Peyer's patch (tissue), 4 donors: ENCODE results near the gene MACROD2. TPM values are rescaled to one million over a fixed set of nuclear protein-coding genes. Genes with fewer than 3 reads are reported as not detected.

Source experiments
- DNase-seq, 3 donors: peaks; one replicate each; pipeline ENCODE4 v3.0.0-alpha.2; 2017 to 2019
- H3K27ac ChIP-seq, 4 donors: fragments of 200-600 bp; sonication (generic); one replicate each; pipeline ENCODE4 v1.5.1; 2016 to 2019
- H3K27me3 ChIP-seq, 2 donors: fragments of 200-600 bp; sonication (generic); one replicate each; pipeline ENCODE4 v1.5.1; 2019
- H3K36me3 ChIP-seq, 3 donors: fragments of 200-600 bp; sonication (generic); one replicate each; pipeline ENCODE4 v1.5.1; 2016 to 2019
- H3K4me1 ChIP-seq, 4 donors: fragments of 200-600 bp; sonication (generic); one replicate each; pipeline ENCODE4 v1.5.1; 2016 to 2019
- H3K4me3 ChIP-seq, 4 donors: fragments of 200-600 bp; sonication (generic); 1 replicate in 3 of 4; 2 replicates in 1 of 4; pipeline ENCODE4 v1.5.1; 2016 to 2019; ENCODE audit warnings: mild to moderate bottlenecking in 1 of 4
- H3K9me3 ChIP-seq, 4 donors: fragments of 200-600 bp; sonication (generic); one replicate each; pipeline ENCODE4 v1.5.1; 2016 to 2019; ENCODE audit warnings: mild to moderate bottlenecking in 1 of 4
- POLR2A ChIP-seq, 2 donors: fragments of 450-650 bp; IDR thresholded peaks; one replicate each; pipeline ENCODE4 v1.5.1; 2017; ENCODE audit warnings: antibody characterized with exemption in 2 of 2, mild to moderate bottlenecking in 2 of 2, moderate library complexity in 2 of 2
- total RNA-seq, 4 donors: library from RNA; depleted of rRNA; stranded (reverse); fragments of >200 nt; gene quantifications; one replicate each; pipeline ENCODE4 v1.1.0, GENCODE V29; 2016
- TF ChIP-seq, protein P1 (sequence below), 6 experiments: fragments of 450-650 bp in 4 of 6; fragments of 200-600 bp in 2 of 6; sonication (generic) in 1 of 6; IDR thresholded peaks; one replicate each; pipeline ENCODE4 v1.5.1; 2017 to 2019; ENCODE audit warnings: antibody characterized with exemption in 6 of 6, mild to moderate bottlenecking in 3 of 6, moderate library complexity in 1 of 6

Gene MACROD2
- total RNA-seq, 4 donors from 2014 or later: 2.5 to 10.7 (median 6.5) TPM

DNA sequence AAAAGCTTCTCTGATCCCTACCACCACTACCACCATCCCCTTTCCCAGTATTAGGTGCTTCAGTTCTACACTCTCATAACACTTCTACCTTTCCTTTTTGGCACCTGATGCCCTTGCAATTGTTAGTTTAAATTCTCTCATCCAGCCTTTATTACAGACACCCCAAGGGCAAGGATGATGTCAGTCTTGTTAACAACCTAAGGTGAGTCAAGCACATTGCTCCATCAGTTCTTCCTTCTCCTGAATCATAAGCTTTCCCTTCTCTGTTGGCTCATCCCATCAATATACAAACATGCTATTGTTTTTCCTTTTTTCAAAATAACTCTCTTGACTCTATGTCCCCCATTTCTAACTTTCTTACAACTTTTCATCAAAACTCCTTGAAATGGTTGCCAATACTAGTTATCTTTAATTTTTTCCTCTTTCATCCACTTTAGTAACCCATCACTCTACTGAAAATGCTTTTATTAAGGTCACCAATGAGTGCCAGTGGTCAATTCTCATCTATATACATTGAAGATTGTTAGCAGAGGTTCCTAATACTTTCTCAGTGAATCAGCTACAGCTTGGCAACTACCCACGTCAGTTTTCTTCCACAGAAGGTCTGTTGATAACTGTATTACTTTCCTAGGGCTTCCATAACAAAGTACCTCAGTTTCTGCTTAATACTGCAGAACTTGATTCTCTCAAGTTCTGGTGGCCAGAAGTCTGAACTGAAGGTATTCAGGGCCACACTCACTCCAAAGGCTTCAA is 439.2 kb downstream of the MACROD2 start:
- H3K27ac ChIP-seq: no peak overlapping the region
- H3K4me1 ChIP-seq: no peaks in the 10 kb centered on the region
- no peak for TF ChIP-seq POLR2A (IDR thresholded peaks at IDR 0.05)
- TF ChIP-seq, protein P1, sequence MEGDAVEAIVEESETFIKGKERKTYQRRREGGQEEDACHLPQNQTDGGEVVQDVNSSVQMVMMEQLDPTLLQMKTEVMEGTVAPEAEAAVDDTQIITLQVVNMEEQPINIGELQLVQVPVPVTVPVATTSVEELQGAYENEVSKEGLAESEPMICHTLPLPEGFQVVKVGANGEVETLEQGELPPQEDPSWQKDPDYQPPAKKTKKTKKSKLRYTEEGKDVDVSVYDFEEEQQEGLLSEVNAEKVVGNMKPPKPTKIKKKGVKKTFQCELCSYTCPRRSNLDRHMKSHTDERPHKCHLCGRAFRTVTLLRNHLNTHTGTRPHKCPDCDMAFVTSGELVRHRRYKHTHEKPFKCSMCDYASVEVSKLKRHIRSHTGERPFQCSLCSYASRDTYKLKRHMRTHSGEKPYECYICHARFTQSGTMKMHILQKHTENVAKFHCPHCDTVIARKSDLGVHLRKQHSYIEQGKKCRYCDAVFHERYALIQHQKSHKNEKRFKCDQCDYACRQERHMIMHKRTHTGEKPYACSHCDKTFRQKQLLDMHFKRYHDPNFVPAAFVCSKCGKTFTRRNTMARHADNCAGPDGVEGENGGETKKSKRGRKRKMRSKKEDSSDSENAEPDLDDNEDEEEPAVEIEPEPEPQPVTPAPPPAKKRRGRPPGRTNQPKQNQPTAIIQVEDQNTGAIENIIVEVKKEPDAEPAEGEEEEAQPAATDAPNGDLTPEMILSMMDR (IDR thresholded peaks at IDR 0.05): no peak
- no peaks in the 10 kb centered on the region for H3K9me3 ChIP-seq
- no peak for DNase-seq
- no peaks in the 10 kb centered on the region for H3K36me3 ChIP-seq
- H3K27me3 ChIP-seq: no peaks in the 10 kb centered on the region
- no peak overlapping the region for H3K4me3 ChIP-seq

DNA sequence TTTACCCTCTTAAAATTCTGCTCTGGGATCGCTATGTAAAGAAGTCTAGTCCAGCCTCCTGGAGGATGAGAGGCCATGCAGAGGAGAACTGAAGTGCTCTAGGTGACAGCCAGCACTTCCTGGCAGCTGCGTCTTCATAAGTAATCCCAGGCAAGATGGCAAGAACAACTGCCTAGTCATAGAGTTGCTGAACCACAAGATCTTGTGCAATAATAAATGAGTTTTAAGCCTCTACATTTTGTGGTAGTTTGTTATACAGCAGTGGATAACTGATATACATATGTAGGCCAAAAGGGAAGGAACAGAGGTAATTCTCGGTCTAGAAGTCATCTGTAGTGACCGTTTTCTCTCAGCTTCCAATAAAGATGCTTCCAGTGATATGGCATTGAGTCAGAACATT is 445.9 kb downstream of the MACROD2 start:
- Histone ChIP-seq H3K9me3 (no peaks in the 10 kb centered on the region), H3K4me1 (no peaks in the 10 kb centered on the region), H3K4me3 (no peak overlapping the region), H3K27ac (no peak overlapping the region), H3K36me3 (no peaks in the 10 kb centered on the region), H3K27me3 (no peaks in the 10 kb centered on the region)
- no peak for DNase-seq
- TF ChIP-seq POLR2A (IDR thresholded peaks at IDR 0.05): no peak
- TF ChIP-seq, protein P1 (IDR thresholded peaks at IDR 0.05): no peak

DNA sequence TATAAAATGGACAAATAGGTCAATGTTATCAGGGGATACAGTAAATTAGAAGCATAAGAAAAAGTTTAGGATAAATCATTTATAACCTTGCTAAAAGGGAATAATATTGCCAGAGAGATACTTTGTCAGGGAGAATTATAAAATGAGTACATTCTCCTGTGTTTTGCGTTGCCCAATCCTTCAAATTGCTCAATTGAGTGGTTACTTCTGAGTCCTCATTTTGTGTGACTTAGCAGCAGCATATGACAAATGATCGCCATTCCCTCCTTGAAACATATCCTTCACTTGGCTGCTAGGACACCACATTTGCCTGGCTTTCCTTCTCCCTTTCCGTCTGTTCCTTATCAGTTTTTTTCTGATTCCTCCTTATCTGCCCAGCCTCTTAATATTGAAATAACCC is 448.8 kb downstream of the MACROD2 start:
- no peak overlapping the region for H3K4me3 ChIP-seq
- H3K4me1 ChIP-seq: no peaks in the 10 kb centered on the region
- no peaks in the 10 kb centered on the region for H3K9me3 ChIP-seq
- no peaks in the 10 kb centered on the region for H3K27me3 ChIP-seq
- TF ChIP-seq POLR2A (IDR thresholded peaks at IDR 0.05): no peak
- TF ChIP-seq, protein P1 (IDR thresholded peaks at IDR 0.05): no peak
- H3K36me3 ChIP-seq: no peaks in the 10 kb centered on the region
- no peak for DNase-seq
- no peak overlapping the region for H3K27ac ChIP-seq

DNA sequence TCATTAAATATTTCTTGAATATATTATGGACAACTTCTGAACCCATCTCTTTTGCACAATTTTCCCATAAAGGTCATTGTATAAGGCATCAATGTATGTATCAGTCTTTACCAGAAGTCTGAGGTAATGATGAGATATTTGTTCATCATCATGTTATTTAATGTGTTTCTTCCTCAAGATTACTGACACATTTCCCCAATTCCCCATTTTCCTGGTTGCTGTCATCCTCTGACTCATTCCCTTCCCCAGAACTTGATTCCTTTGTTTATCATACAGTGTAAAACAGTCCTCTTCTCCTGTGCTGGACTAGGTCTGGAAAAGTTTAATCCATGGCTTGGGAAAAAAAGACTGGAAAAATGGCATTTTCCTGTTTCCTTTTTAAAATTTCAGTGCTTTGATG is 450.0 kb downstream of the MACROD2 start:
- no peak overlapping the region for H3K27ac ChIP-seq
- H3K4me1 ChIP-seq: no peaks in the 10 kb centered on the region
- H3K36me3 ChIP-seq: no peaks in the 10 kb centered on the region
- no peak overlapping the region for H3K4me3 ChIP-seq
- DNase-seq: no peak
- no peaks in the 10 kb centered on the region for H3K9me3 ChIP-seq
- H3K27me3 ChIP-seq: no peaks in the 10 kb centered on the region
- TF ChIP-seq POLR2A (IDR thresholded peaks at IDR 0.05): no peak
- TF ChIP-seq, protein P1 (IDR thresholded peaks at IDR 0.05): no peak

DNA sequence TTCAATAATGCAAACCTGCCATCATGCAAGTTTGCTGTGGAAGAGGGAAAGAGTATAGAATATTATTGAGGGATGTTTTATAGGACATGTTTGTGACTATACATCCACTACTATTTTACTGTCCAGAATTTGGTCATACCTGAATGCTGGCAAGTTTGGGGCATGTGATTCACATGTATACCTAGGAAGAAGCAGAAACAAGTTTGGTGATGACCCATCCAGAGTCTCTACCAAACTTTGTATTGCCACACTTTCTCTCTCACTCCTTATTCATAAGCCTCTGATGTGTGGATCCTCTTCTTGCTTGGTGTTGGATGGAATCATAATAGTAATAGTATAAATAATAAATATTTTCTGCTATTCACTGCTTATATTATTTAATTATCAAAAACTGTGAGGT is 450.6 kb downstream of the MACROD2 start:
- no peak for DNase-seq
- Histone ChIP-seq H3K4me3 (no peak overlapping the region), H3K27ac (no peak overlapping the region), H3K36me3 (no peaks in the 10 kb centered on the region), H3K27me3 (no peaks in the 10 kb centered on the region), H3K9me3 (no peaks in the 10 kb centered on the region), H3K4me1 (no peaks in the 10 kb centered on the region)
- TF ChIP-seq POLR2A (IDR thresholded peaks at IDR 0.05): no peak
- TF ChIP-seq, protein P1 (IDR thresholded peaks at IDR 0.05): no peak
